Right kidney (tissue), 1 donor: ENCODE results near the gene PKM.

ENCODE experiments used
- DNase-seq: peaks from one replicate; pipeline ENCODE4 v3.0.0-alpha.2; 2016

PKM gene

DNA sequence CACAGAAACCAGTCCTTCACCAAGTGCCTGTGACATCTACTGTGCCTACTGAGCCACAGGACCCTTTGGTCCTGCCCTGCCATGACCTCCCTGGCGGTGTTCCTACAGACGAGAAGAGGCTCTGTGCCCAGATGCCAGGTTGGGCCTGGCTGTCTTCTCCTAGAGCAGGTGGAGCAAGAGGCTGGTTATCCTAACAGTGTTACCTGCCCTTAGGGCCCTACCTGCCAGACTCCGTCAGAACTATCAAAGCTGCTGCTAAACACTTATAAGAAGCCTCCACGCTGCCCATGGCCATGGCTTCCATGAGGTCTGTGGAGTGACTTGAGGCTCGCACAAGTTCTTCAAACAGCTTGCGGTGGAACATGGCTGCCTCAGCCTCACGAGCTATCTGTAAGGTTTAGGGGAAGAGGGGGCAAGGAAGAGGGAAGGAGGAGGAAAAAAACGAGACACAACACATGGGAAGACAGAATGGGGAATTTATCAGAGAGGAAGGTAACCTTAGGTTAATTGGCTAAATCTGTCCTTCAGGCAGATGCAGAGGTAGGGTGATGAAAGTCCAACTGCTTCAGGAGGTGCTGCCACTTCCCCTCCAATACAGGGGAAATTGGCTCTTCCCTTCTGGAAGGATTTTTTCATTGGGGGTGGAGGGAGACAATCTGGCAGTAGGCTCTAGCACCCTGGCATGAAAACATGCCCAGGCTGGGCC lies 28.0 kb downstream of the PKM start:
- DNase-seq: no peak

DNA sequence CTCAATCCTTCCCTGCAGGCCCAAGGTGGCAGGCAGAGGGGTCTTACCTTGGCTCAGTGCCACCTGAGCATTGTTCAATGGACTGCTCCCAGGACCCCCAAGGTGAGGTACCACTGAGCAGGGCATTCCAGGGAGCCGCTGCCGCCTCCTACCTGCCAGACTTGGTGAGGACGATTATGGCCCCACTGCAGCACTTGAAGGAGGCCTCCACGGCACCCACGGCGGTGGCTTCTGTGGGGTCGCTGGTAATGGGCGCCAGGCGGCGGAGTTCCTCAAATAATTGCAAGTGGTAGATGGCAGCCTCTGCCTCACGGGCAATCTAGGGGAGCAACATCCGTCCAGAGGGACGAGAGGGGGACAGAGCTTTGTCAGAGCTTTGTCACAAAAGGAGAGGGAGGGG lies 28.7 kb downstream of the PKM start:
- DNase-seq: no peak

DNA sequence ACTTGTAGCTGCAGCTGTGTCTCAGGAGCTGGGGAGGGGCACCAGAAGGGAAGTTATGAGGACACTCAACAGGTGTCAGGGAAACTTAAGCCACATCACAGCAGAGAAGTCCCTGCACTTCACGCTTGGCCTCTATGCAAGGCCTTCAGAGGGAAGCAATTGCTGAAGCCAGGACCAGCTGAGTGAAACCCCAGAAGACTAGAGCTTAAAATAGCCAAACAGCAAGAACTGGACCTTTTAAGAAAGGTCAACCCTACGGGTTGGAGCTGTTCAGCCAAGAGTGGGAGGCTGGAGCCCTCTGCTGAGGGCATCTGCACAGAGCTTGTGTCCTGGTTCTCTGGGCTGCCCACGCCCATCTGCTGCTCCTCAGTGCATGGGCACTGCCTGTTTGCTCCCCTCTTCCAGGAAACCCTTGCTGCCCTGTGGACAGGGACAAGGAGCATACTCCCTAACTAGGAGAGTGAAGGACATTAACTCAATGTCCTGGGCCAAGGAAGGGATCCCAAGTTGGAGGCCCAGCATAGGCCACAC lies 29.5 kb downstream of the PKM start:
- no peak for DNase-seq

DNA sequence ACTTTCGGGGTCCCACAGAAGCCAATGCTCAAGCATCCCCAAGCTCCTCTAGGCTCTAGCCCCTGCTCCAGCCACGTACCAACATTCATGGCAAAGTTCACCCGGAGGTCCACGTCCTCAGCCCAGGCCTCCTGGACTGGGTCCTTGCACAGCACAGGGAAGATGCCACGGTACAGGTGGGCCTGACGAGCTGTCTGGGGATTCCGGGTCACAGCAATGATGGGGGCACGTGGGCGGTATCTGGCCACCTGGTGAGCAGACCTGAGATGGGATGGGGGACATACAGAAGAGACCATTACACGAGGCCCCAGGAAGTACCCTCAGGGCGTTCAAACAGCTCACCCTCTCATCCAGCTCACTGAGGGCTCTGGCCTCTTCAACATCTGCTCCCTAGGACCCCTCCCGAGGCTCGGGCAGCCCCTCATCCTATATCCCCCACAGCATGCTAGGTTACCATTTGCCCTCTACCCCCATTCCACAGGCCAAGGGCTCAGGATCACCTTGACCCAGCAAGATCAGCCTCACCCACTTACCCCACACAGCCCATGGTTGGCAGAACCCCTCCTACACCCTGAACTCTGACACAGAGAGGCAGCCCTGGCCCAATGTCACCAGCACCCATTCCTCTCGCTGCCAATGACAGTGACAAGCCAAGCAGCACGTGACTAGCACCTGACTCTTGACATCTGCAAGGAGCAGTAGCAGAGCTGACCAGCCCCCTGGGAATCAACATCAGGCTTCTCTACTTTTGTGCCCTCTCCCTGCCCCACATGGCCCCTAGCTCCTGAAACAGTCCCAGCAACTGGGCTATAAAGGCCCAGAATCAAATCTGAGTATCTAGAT lies 30.4 kb downstream of the PKM start:
- DNase-seq: no peak

DNA sequence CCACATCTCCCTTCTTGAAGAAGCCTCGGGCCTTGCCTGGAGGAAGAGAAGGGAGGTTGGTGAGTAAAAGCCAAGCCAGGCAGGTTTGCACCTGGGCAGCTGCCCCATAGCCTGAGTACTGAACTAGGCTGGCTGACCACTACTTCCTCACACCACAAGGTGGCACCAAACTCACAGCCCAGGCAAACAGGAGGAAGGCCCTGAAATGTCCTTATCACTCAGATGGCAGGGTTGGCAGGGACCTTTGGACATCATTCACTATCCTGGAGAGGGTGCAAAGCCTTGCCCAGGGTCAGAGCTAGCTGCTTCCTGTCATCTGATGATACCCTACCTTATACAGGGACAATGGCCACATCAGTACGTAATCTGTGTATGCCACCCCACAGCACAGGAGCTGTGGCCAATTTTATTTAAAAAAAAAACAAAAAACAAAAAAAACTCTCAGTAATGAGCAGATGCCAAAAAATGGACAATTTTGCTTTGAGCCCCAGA lies 31.2 kb downstream of the PKM start:
- no peak for DNase-seq

DNA sequence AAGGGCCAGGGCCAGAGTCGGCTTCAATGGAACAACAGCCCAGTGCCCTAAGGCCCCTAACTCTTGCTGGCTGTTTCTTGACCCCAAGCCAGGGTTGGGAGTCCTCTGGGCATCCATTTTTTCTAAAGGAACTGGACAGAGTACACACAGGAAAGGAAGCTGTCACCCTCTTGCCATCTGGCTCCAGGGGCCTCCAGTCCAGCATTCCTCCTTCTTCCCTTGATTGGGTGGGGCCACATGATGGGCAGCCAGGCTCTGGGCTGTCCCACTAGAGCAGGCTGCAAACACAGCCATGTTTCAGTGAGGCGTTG lies 31.8 kb downstream of the PKM start:
- no peak for DNase-seq

DNA sequence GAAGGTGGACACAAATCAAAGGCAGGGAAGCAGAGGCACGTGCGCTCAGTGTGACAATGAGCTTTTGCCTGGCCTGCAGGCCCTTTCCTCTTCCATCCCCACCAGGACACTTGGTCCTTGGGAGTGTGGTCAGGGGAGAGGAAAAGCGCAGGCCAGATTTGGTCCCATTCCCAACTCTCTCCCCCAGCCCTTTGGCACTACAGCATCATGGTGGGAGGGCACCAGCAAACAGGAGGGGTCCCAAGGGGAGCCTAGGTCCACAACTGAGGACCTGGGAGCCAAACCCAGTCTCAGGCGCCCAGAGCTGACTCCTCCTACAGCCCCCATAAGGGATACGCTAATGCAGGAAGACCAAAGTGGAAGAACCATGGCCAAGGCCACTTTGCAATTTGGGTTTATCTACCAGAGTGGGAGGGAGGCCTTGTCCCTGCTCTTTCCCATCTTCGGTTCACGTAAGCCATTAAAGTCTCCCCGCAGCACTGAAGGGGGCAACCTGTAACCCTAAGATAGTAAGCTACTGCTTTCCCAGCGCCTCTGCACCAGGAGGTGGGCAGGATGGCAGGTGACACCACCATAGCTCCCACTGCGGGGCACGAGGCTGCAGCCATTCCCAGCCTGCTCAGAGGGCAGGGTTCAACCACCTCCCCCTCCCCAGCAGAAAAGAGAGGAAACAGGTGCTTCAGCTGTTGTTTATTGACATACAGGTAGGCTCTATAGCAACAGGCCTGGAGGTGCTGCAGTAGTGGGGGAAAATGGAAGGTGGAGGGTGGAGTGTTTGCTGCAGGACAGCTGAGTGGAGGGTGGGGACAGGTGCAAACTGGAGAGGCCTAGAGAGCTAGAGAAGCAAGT lies 32.4 kb downstream of the PKM start:
- no peak for DNase-seq

DNA sequence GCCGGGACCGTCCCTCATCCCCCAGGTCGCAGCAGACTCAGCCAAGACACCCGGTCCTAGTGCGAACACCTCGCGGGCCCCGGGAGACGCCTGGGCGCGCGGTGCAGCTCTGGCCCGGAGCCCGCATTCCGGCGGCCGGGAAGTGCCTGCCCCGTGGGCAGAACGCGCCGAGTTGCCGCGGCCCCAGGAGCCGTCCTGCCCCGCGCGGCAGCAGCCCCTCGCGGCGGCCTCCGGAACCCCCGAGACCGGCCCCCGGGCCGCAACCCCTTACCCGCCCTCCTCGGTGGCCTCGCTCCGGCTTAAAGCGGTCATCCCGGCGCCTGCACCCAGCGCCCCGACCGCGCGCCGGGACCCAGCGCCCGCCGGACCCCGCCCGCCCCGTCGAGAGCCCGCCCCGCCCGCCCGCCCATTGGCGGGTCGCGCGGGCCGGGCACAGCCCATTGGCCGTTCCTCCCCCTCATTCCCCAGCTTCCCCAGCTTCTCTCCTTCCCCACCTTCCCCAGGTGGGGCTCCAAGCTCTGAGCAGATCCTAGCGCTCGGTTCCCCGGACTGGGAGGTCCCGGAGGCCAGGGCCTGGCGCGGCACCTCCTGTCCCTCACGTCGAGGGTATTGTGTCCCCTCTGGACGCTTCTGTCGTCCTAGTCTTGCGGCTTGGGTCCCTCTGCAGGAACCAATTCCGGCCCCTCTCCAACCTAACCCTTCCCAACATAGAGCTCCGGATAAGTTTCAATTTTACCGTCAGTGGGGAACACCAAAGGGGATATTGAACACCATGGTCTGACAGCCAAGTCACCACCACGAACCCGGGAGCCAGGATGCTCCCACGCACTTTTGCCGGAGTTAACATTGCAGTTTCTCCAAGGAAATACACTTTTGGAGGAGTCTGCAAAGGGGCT lies 33.3 kb downstream of the PKM start, which contains the start of gene GRAMD2A:
Gene GRAMD2A (minus strand): TSS at position 328 of the 896 bp plus-strand sequence.
- DNase-seq: peak; percentile 63

DNA sequence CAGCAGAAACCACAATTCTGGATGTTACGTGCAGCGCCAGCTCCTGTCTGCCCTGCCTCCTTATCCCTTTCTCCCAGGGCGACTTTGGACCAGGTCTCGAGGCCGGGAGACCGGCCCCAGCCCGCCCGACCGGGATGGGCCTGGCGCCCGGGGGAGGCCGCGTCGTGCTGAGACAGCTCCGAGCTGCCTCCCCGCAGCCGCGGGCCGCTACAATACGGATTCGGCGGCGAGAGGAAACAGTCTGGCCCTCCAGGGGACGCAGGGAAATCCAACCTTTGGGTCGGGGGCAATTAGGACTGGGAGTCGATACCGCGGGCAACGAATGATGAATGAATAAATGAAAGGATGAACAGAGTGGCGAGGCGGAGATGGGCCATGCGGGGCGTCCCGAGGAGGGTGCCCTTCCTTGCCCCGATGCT lies 33.9 kb downstream of the PKM start:
- DNase-seq: peak; percentile 67

DNA sequence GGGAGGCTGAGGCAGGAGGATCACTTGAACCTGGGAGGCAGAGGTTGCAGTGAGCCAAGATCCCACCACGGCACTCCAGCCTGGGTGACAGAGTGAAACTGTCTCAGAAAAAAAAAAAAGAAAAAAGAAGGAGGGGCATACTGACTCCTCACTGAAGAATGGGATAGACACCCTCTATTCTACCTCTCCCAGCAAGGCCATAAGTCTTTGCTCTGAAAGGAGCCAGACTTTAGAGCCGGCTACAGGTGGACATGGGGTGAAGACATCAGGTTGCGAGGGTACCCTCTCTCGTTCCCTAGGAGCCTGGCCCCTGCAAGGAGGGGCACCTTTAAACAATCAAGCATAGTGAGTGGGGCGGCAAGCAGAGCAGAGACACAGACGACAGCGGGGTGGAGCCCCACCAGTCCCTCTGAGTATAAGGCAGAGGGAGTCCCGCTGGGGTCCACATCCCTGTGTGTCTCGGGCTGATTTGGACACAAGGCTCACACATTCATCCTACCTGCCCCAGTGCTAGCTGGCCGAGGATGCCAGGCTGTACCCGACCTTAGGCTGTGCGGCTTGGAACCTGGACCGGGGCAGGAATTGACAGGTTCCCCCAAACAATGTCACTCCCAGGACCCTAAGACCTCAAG lies 34.5 kb downstream of the PKM start:
- no peak for DNase-seq

DNA sequence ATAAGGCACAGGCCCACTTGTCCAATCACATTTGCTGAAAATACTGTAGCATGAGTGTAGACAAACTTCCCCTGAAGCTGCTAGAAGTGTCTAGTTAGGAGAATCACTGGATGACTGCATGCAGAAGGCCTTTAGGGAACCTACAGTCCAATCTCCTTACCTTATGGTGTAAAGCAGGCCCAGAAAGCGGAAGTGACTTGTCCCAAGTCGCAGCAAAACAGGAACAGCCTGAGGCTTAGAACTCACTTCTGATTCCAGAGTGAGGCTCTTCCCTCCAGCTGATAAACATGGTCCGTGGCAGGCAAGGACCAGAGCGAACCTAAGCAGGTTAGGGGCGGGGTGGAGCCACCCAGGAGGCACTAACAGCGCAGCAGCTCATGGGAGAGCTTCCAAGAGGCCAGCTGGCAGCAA lies 35.9 kb downstream of the PKM start:
- no peak for DNase-seq

DNA sequence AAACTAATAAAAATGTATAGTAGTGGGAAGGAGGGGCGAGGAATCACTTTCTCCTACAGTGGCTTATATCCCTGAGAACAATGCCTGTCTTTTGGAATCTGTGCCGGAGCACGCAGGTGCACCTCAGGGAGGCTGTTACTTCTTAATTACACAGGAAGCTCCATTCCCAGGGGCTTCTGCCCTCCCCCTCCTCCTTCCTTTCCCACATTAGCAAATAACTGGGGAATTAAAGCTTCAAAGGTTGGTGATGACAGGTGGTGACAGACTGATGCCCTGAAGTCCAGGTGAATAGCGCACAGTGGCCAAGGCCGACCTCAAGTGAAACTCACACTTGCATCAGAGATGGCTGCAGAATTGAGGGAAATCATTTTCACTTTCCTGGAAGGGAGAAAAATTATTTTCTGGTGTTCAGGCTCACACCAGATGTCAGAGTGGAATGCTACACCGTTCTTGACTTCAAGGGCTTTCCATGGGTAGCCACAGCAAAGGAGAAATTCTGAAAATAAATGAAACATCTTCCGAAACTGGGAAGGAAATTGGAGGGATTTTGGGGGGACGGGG lies 37.1 kb downstream of the PKM start:
- DNase-seq: no peak

DNA sequence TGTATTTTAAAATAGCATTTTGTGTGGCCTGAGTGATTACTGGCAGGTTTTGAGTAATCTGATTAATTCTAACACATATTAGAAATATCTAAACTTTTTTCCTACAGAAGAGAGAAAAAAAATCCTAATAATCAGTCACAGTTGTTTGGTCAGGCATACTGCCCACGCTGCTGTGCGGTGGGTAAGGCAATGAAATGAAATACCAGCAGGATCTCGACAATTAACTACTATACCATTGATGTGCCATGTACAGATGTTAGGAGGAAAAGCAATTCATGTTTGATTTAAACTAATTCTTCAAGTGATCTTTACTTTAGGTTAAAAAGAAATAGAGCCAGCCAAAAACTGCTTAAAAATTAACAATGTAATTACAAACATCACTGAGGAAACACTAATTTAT lies 38.6 kb downstream of the PKM start:
- DNase-seq: no peak

DNA sequence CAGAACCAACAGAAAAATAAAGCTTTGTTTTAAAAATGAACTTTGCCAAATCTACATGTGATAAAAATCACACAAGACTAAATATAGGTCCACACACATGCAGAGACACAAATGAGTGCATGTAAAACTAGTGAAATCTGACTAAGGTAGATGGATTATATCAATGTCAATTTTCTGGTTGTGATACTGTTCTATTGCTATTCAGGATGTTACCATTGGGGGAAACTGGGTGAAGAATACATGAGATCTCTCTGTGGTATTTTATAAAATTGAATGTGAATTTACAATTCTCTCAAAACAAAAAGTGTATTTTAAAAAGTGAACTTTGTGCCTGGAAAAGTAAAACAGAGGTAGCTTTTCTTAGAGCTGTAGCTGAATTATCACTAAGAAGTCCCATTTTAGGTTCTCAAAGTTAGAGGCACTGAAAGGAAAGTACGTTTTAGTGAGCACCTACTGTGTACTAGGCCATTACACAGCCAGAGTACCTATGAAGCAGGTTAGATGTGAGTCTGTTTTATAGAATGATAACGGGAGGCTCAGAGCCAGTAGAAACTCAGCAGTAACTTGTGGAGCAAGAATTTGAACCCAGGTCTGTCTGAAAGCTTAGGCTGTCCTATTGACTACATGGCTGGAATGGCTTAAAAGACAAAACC lies 41.6 kb downstream of the PKM start:
- DNase-seq: no peak

DNA sequence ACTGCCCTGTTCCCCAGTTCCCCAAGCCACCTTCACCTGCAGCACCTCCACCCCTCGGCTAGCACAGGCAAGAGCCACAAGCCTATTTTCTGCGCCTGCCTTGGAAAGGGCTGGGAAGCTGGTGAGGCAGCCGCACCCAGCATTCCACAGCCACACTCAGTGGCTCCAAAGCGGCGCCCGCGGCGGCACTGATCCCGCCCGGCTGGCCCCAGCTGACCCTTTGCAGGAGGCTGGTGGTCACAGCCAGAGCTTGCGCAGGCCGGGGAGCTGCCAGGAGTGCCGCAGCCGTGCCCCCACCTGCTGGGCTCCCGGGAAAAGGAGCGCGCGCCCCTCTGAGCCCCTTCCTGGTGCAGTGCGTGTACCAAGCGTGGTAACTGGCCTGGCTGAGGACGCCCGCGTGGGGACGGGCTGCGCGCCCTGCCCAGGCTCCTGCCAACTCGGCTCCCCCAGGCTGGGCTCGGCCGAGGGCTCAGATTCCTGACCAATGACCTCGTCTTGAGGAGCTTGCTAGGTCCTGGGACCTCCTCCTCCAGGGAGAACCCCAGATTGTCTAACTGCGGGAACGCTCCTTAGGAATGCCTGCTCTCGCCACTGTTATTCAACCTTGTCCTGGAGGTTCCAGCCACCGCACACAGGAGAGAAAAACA lies 46.7 kb downstream of the PKM start:
- peak; percentile 68 for DNase-seq

DNA sequence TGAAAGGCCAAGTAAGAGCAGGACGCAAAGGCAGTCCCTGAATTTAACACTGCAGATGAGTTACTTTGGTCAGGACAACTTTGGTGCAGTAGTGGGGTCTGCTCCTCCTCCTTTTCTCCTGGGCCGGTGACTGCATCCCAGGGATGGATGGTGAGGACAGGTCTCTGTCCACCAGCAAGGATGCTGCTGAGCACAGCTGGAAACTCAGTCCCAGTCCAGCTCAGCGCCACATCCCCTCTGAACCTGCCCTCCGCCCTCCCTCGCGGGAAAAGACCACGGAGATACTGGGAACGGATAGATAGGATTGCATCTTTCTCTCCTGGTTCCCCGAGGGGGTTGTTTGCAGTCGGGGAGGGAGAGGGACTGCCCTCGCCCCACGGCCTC lies 47.2 kb downstream of the PKM start:
- DNase-seq: no peak

DNA sequence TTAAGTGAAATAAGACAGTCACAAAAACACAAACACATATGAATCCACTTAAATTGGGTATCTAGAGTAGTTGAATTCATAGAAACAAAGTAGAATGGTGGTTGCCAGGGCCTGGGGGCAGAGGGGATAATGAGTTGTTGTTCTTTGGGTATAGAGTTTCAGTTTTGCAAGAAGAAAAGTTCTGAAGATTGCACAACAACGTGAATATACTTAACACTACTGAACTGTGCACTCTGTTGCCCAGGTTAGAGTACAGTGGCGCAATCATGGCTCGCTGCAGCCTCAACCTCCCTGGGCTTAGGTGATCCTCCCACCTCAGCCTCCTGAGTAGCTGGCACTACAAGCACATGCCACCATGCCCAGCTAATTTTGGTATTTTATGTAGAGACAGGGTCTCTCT lies 48.3 kb downstream of the PKM start:
- DNase-seq: no peak

DNA sequence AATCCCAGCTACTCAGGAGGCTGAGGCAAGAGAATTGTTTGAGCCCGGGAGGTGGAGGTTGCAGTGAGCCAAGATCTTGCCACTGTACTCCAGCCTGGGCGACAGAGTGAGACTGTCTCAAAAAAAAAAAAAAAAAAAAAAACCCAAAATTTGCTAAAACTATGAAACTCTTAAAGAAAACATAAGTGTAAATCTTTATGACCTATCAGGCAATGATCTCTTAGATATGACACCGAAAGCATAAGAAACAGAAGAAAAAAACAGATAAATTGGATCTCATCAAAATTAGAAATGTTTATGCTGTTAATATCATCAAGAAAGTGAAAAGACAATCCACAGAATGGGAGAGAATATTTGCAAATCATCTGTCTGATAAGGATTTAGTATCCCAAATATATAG lies 48.7 kb downstream of the PKM start:
- no peak for DNase-seq

DNA sequence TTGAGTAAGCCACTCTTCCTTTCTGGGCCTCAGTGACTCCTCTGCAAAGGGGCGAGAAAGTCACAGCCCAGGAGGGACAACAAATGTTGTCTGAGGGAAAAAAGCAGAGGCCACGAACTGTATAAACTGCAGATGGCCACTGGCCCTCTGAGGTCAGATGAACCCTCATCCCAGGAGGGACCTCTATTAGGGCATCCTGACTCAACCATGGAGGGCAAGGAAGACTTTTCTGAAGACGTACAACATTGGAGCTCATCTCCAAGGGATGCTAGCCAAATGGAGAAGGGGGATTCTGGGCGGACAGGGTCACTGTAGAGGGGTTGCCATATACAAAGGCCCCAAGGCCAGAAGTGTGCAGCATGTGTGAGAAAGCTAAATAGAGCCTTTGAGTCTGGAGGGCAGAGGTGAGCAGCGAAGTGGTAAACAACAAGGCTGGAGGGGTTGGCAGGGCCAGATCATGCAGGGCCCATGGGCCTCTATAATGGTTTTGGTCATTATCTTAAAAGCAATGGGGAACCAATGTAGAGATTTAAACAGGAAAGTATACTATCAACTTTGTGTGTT lies 50.1 kb downstream of the PKM start:
- no peak for DNase-seq
